ENCODE measurements around the gene ZBTB7C.

GRCh38 chr18:48279312-48279711 is 129.9 kb downstream of the ZBTB7C start:
- TF ChIP-seq, protein P1, sequence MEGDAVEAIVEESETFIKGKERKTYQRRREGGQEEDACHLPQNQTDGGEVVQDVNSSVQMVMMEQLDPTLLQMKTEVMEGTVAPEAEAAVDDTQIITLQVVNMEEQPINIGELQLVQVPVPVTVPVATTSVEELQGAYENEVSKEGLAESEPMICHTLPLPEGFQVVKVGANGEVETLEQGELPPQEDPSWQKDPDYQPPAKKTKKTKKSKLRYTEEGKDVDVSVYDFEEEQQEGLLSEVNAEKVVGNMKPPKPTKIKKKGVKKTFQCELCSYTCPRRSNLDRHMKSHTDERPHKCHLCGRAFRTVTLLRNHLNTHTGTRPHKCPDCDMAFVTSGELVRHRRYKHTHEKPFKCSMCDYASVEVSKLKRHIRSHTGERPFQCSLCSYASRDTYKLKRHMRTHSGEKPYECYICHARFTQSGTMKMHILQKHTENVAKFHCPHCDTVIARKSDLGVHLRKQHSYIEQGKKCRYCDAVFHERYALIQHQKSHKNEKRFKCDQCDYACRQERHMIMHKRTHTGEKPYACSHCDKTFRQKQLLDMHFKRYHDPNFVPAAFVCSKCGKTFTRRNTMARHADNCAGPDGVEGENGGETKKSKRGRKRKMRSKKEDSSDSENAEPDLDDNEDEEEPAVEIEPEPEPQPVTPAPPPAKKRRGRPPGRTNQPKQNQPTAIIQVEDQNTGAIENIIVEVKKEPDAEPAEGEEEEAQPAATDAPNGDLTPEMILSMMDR (IDR thresholded peaks at IDR 0.05), result no peak
- no peak for TF ChIP-seq EZH2 (IDR thresholded peaks at IDR 0.05; ENCODE audit: borderline replicate concordance, insufficient read depth, low read depth, low read length, poor library complexity, severe bottlenecking)

Data from B cell (primary cell).